DND-41 (cell line): ENCODE results near the gene REPS1.
"Not testable (repeated sequence)": the region's sequence is repeated elsewhere in the genome, so short reads cannot be mapped to it uniquely, and the experiment has no call there.

Experiments
- ATAC-seq: fragments of 200-7000 bp; cut with Tn5 transposase; 3 replicates; pipeline ENCODE4 v1.9.1; 2021; ENCODE audit warnings: low read depth; ENCODE audit not compliant: insufficient read depth
- DNase-seq: peaks from one replicate; pipeline ENCODE4 v3.0.0-alpha.2; 2020
- H2AFZ ChIP-seq: 2 replicates; pipeline ENCODE4 v1.6.0; 2012; ENCODE audit warnings: low read depth, low read length
- H3K27ac ChIP-seq: 2 replicates; pipeline ENCODE4 v1.5.1; 2012; ENCODE audit warnings: low read length, inconsistent platforms
- H3K27me3 ChIP-seq: fragments of 200-600 bp; sonication (generic); 2 replicates; pipeline ENCODE4 v1.6.0; 2012; ENCODE audit warnings: low read length, mild to moderate bottlenecking, inconsistent platforms; ENCODE audit not compliant: insufficient read depth, poor library complexity
- H3K36me3 ChIP-seq: 2 replicates; pipeline ENCODE4 v1.5.1; 2012; ENCODE audit warnings: low read length, inconsistent platforms; ENCODE audit not compliant: insufficient read depth
- H3K4me1 ChIP-seq: 2 replicates; pipeline ENCODE4 v1.5.1; 2012; ENCODE audit warnings: mild to moderate bottlenecking, low read length; ENCODE audit not compliant: insufficient read depth
- H3K4me2 ChIP-seq: 2 replicates; pipeline ENCODE4 v1.6.0; 2012; ENCODE audit warnings: mild to moderate bottlenecking, moderate library complexity, low read length, inconsistent platforms; ENCODE audit not compliant: insufficient read depth
- H3K4me3 ChIP-seq, 2 experiments: fragments of 200-600 bp in 1 of 2; shearing (Covaris generic) in 1 of 2; 2 replicates each; pipeline ENCODE4 v1.5.1; 2012 to 2016; ENCODE audit warnings: inconsistent platforms in 2 of 2, low read length in 2 of 2, mild to moderate bottlenecking in 2 of 2, low read depth in 1 of 2, moderate library complexity in 1 of 2
- H3K79me2 ChIP-seq: 2 replicates; pipeline ENCODE4 v1.6.0; 2012; ENCODE audit warnings: low read length, inconsistent platforms; ENCODE audit not compliant: insufficient read depth
- H3K9ac ChIP-seq: 2 replicates; pipeline ENCODE4 v1.6.0; 2012; ENCODE audit warnings: low read depth, mild to moderate bottlenecking, inconsistent platforms, low read length, moderate library complexity
- H3K9me3 ChIP-seq: 2 replicates; pipeline ENCODE4 v1.5.1; 2012; ENCODE audit warnings: low read length, moderate library complexity, mild to moderate bottlenecking, inconsistent platforms; ENCODE audit not compliant: insufficient read depth, severe bottlenecking
- H4K20me1 ChIP-seq: 2 replicates; pipeline ENCODE4 v1.6.0; 2012; ENCODE audit warnings: low read length; ENCODE audit not compliant: insufficient read depth
- CTCF ChIP-seq: IDR thresholded peaks from 2 replicates; pipeline ENCODE4 v1.5.1; 2012; ENCODE audit warnings: borderline replicate concordance, low read length, moderate library complexity, mild to moderate bottlenecking; ENCODE audit not compliant: poor library complexity, severe bottlenecking; ENCODE audit errors: extremely low read depth
- EZH2 ChIP-seq: IDR thresholded peaks from 3 replicates; pipeline ENCODE4 v1.6.1; 2012; ENCODE audit warnings: borderline replicate concordance, low read depth, mild to moderate bottlenecking, moderate library complexity, low read length, inconsistent platforms; ENCODE audit not compliant: severe bottlenecking

The REPS1 gene

DNA sequence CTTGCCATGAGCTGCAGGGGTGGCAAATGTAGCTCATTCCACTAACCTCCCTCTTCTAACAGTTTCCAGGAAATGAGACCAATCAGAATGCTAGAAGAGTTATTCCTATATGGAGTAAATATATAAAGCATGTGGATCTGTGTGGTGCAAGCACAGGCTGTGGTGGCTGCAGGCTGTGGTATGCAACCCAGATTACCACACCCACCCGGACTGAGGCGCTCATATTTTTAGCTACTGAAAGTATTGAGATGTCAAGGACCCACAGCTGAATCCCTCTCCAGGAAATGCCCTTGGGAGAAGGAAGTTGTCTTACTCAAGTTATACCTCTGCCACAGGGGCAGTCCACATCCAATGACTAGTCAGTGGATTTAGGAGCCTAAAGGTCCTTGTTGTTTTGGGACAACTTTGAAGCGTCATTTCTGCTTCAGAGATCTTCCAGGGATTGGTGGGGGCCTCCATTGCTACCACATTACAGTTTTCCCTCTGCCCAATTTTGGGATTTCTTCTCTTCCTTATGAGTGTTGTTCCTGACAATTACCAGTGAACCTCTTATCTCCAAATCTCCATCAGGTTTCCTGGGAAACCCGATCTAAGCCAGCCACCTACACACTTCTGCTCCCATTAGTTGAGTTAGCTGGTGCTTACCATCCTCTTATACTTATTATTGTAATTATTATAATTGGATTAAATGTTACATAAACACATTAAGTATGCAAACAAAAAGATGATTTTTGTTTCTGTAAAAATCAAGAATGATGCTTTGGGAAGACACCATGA lies 12.1 kb upstream of the REPS1 start:
- DNase-seq (no peak), ATAC-seq (0 out of 3 replicates have a peak, but pooled peaks have one; percentile 27)
- Histone ChIP-seq H3K27me3 (no peaks in the 10 kb centered on the region), H3K4me1 (no peaks in the 10 kb centered on the region), H3K9ac (no peak overlapping the region), H3K36me3 (no peaks in the 10 kb centered on the region), H3K4me3 (no peak overlapping the region), H2AFZ (no peak overlapping the region), H3K4me2 (no peak overlapping the region), H4K20me1 (no peaks in the 10 kb centered on the region), H3K27ac (no peak overlapping the region), H3K79me2 (no peaks in the 10 kb centered on the region), H3K9me3 (no peaks in the 10 kb centered on the region)
- TF ChIP-seq EZH2 (no peak), CTCF (no peak)

- no peak for TF ChIP-seq CTCF
- TF ChIP-seq EZH2: no peak
- ATAC-seq: no peak
- no peaks in the 10 kb centered on the region for H3K9me3 ChIP-seq
Observed at GRCh38 chr6:138997136-138997535, 9.1 kb upstream of the REPS1 start.

GRCh38 chr6:138996524-138996923 lies 8.5 kb upstream of the REPS1 start:
- H3K27ac ChIP-seq: no peak overlapping the region
- no peaks in the 10 kb centered on the region for H3K79me2 ChIP-seq
- DNase-seq: no peak

More at GRCh38 chr6:138997136-138997535, 9.1 kb upstream of the REPS1 start:
- Histone ChIP-seq H3K27ac (no peak overlapping the region), H3K79me2 (no peaks in the 10 kb centered on the region), H3K4me1 (no peaks in the 10 kb centered on the region), H3K4me3 (no peak overlapping the region), H3K36me3 (no peaks in the 10 kb centered on the region), H4K20me1 (no peaks in the 10 kb centered on the region), H3K27me3 (no peaks in the 10 kb centered on the region), H2AFZ (no peak overlapping the region), H3K9ac (no peak overlapping the region), H3K4me2 (no peak overlapping the region)
- DNase-seq: no peak

GRCh38 chr6:138993410-138993809 lies 5.4 kb upstream of the REPS1 start:
- DNase-seq, ATAC-seq, H3K27ac ChIP-seq, H3K9me3 ChIP-seq, H2AFZ ChIP-seq, H3K36me3 ChIP-seq, H3K9ac ChIP-seq, H4K20me1 ChIP-seq, H3K4me2 ChIP-seq, H3K4me1 ChIP-seq, H3K4me3 ChIP-seq, H3K79me2 ChIP-seq, H3K27me3 ChIP-seq: not testable (repeated sequence)

More at GRCh38 chr6:138996524-138996923, 8.5 kb upstream of the REPS1 start:
- no peaks in the 10 kb centered on the region for H3K9me3 ChIP-seq
- no peak for ATAC-seq
- no peak overlapping the region for H3K4me3 ChIP-seq
- H3K9ac ChIP-seq: no peak overlapping the region
- no peaks in the 10 kb centered on the region for H3K27me3 ChIP-seq
- H2AFZ ChIP-seq: no peak overlapping the region
- no peaks in the 10 kb centered on the region for H3K36me3 ChIP-seq
- no peaks in the 10 kb centered on the region for H4K20me1 ChIP-seq
- no peak overlapping the region for H3K4me2 ChIP-seq
- TF ChIP-seq CTCF (no peak), EZH2 (no peak)
- no peaks in the 10 kb centered on the region for H3K4me1 ChIP-seq

- not testable (repeated sequence) for H3K36me3 ChIP-seq, H3K9me3 ChIP-seq, H3K4me1 ChIP-seq, H3K27ac ChIP-seq, H2AFZ ChIP-seq, H3K79me2 ChIP-seq, DNase-seq, H4K20me1 ChIP-seq, H3K4me3 ChIP-seq, H3K4me2 ChIP-seq, H3K27me3 ChIP-seq, ATAC-seq, H3K9ac ChIP-seq
Observed at GRCh38 chr6:138992965-138993364, 4.9 kb upstream of the REPS1 start.
